DOHH2 (cell line): ENCODE measurements around the gene HMGB3.

Source experiments
- H3F3A ChIP-seq: fragments of 200-600 bp; sonication (generic), shearing (Covaris generic); 2 replicates; pipeline ENCODE4 v1.6.0; 2016; ENCODE audit warnings: antibody characterized with exemption, mild to moderate bottlenecking; ENCODE audit not compliant: control insufficient read depth, insufficient read depth
- H3K27ac ChIP-seq: fragments of 200-600 bp; sonication (generic); 2 replicates; pipeline ENCODE4 v1.5.1; 2014; ENCODE audit warnings: low read depth, mild to moderate bottlenecking, low read length, moderate library complexity
- H3K27me3 ChIP-seq: fragments of 200-600 bp; sonication (generic); 2 replicates; pipeline ENCODE4 v1.6.1; 2014; ENCODE audit warnings: mild to moderate bottlenecking, low read length, mixed read lengths; ENCODE audit not compliant: control insufficient read depth
- H3K36me3 ChIP-seq: fragments of 200-600 bp; sonication (generic); 2 replicates; pipeline ENCODE4 v1.6.1; 2014; ENCODE audit warnings: mild to moderate bottlenecking, low read length, moderate library complexity, mixed read lengths; ENCODE audit not compliant: control insufficient read depth
- H3K4me1 ChIP-seq: fragments of 200-600 bp; sonication (generic); 2 replicates; pipeline ENCODE4 v1.6.1; 2014; ENCODE audit warnings: mild to moderate bottlenecking, low read length, mixed read lengths; ENCODE audit not compliant: control insufficient read depth
- H3K4me2 ChIP-seq: fragments of 200-600 bp; sonication (generic); 2 replicates; pipeline ENCODE4 v1.6.0; 2014; ENCODE audit warnings: mild to moderate bottlenecking, low read length, moderate library complexity
- H3K4me3 ChIP-seq: fragments of 200-600 bp; sonication (generic); 2 replicates; pipeline ENCODE4 v1.5.1; 2014; ENCODE audit warnings: mild to moderate bottlenecking, low read length, mixed read lengths
- H3K79me2 ChIP-seq: fragments of 200-600 bp; sonication (generic); 2 replicates; pipeline ENCODE4 v1.6.1; 2014; ENCODE audit warnings: mild to moderate bottlenecking, low read length, mixed read lengths; ENCODE audit not compliant: control insufficient read depth
- H3K9me2 ChIP-seq: fragments of 200-600 bp; sonication (generic); replicated peaks from 2 replicates; pipeline ENCODE4 v1.6.1; 2014; ENCODE audit warnings: mild to moderate bottlenecking, low read length, mixed read lengths; ENCODE audit not compliant: control insufficient read depth
- H3K9me3 ChIP-seq: fragments of 200-600 bp; sonication (generic); 2 replicates; pipeline ENCODE4 v1.6.1; 2014; ENCODE audit warnings: antibody characterized with exemption, low read length, mixed read lengths; ENCODE audit not compliant: control insufficient read depth, insufficient read depth
- H4K20me1 ChIP-seq: fragments of 200-600 bp; sonication (generic); 2 replicates; pipeline ENCODE4 v1.6.0; 2014; ENCODE audit warnings: low read depth, mild to moderate bottlenecking, antibody characterized with exemption, low read length, moderate library complexity; ENCODE audit not compliant: control insufficient read depth, insufficient read depth
- CTCF ChIP-seq: fragments of 200-600 bp; sonication (generic); IDR thresholded peaks from one replicate; pipeline ENCODE4 v1.5.1; 2014; ENCODE audit warnings: antibody characterized with exemption, mild to moderate bottlenecking, low read depth, low read length; ENCODE audit not compliant: poor library complexity, severe bottlenecking
- EZH2phosphoT487 ChIP-seq: fragments of 200-600 bp; sonication (generic); IDR thresholded peaks from 2 replicates; pipeline ENCODE4 v1.6.1; 2017; ENCODE audit warnings: borderline replicate concordance, mild to moderate bottlenecking, antibody characterized with exemption, low read length, moderate library complexity, mixed read lengths

HMGB3 gene

GRCh38 chrX:150935467-150935866, 47.7 kb upstream of the HMGB3 start:
- TF ChIP-seq CTCF (no peak), EZH2phosphoT487 (no peak)

GRCh38 chrX:150936556-150936955, 46.6 kb upstream of the HMGB3 start:
- no peaks in the 10 kb centered on the region for H3K27me3 ChIP-seq
- TF ChIP-seq EZH2phosphoT487 (no peak), CTCF (no peak)
- no peaks in the 10 kb centered on the region for H3K36me3 ChIP-seq
- H3K9me3 ChIP-seq, result no peaks in the 10 kb centered on the region
- H3K27ac ChIP-seq, result no peak overlapping the region
- H3F3A ChIP-seq, result no peaks in the 10 kb centered on the region
- no peak overlapping the region for H3K4me3 ChIP-seq
- no peaks in the 10 kb centered on the region for H3K9me2 ChIP-seq
- no peaks in the 10 kb centered on the region for H3K79me2 ChIP-seq
- no peak overlapping the region for H3K4me2 ChIP-seq
- H4K20me1 ChIP-seq, result no peaks in the 10 kb centered on the region
- H3K4me1 ChIP-seq, result no peaks in the 10 kb centered on the region

More at GRCh38 chrX:150935467-150935866, 47.7 kb upstream of the HMGB3 start:
- Histone ChIP-seq H3K27me3 (no peaks in the 10 kb centered on the region), H3K4me3 (no peak overlapping the region), H3K9me3 (no peaks in the 10 kb centered on the region), H3K79me2 (no peaks in the 10 kb centered on the region), H3F3A (no peaks in the 10 kb centered on the region), H3K9me2 (no peaks in the 10 kb centered on the region), H3K36me3 (no peaks in the 10 kb centered on the region), H3K4me2 (no peak overlapping the region), H3K27ac (no peak overlapping the region), H3K4me1 (no peaks in the 10 kb centered on the region), H4K20me1 (no peaks in the 10 kb centered on the region)

GRCh38 chrX:150940844-150941495, 42.2 kb upstream of the HMGB3 start:
- Histone ChIP-seq H3K4me1 (no peaks in the 10 kb centered on the region), H3K4me3 (no peak overlapping the region), H3K4me2 (no peak overlapping the region), H3K9me2 (no peaks in the 10 kb centered on the region), H3K9me3 (no peaks in the 10 kb centered on the region), H4K20me1 (no peaks in the 10 kb centered on the region), H3K79me2 (no peaks in the 10 kb centered on the region), H3F3A (no peaks in the 10 kb centered on the region), H3K27ac (no peak overlapping the region), H3K36me3 (no peaks in the 10 kb centered on the region), H3K27me3 (no peaks in the 10 kb centered on the region)
- no peak for TF ChIP-seq EZH2phosphoT487
- no peak for TF ChIP-seq CTCF
